Body of pancreas (tissue), 4 donors: Measurements from ENCODE around the gene GYPB.
"Not testable (repeated sequence)": the region's sequence is repeated elsewhere in the genome, so short reads cannot be mapped to it uniquely, and the experiment has no call there.

ENCODE experiments used
- CTCF ChIP-seq, 7 experiments: fragments of 450-650 bp in 4 of 7; fragments of 200-600 bp in 3 of 7; sonication (generic) in 3 of 7; IDR thresholded peaks; one replicate each; pipeline ENCODE4 v1.5.1; 2016 to 2019; ENCODE audit warnings: antibody characterized with exemption in 7 of 7
- POLR2A ChIP-seq, 3 donors: fragments of 450-650 bp; IDR thresholded peaks; one replicate each; pipeline ENCODE4 v1.6.1; 2016; ENCODE audit warnings: antibody characterized with exemption in 3 of 3, mild to moderate bottlenecking in 2 of 3

- not testable (repeated sequence) for TF ChIP-seq CTCF, POLR2A (IDR thresholded peaks at IDR 0.05)
Measured at GRCh38 chr4:144006200-144006803, 12.9 kb downstream of the GYPB start.
